Type B pancreatic cell (in vitro differentiated cells): ENCODE measurements around the gene YEATS2. TPM values are rescaled to one million over a fixed set of nuclear protein-coding genes. Genes with fewer than 3 reads are reported as not detected.
A peak's percentile ranks its signal among the peaks of the same experiment; 100 is the strongest.

Experiments used
- DNase-seq: peaks from one replicate; pipeline ENCODE4 v3.0.0; 2021; ENCODE audit warnings: mixed read lengths; ENCODE audit not compliant: unreplicated experiment; ENCODE audit errors: extremely low spot score
- H3K27ac Mint-ChIP-seq: 2 replicates; pipeline ENCODE4 v1.8.0; 2021; ENCODE audit warnings: mild to moderate bottlenecking, mixed read lengths
- H3K27me3 Mint-ChIP-seq: 2 replicates; pipeline ENCODE4 v1.8.0; 2021; ENCODE audit warnings: mixed read lengths
- H3K36me3 Mint-ChIP-seq: 2 replicates; pipeline ENCODE4 v1.8.0; 2021; ENCODE audit warnings: mixed read lengths
- H3K4me1 Mint-ChIP-seq: one replicate; pipeline ENCODE4 v1.8.0; 2021; ENCODE audit warnings: mixed read lengths; ENCODE audit not compliant: unreplicated experiment
- H3K4me3 Mint-ChIP-seq: 2 replicates; pipeline ENCODE4 v1.8.0; 2021; ENCODE audit warnings: mild to moderate bottlenecking, mixed read lengths
- H3K9me3 Mint-ChIP-seq: 2 replicates; pipeline ENCODE4 v1.8.0; 2021; ENCODE audit warnings: mixed read lengths
- CTCF ChIP-seq: fragments of 200-600 bp; sonication (generic); conservative IDR thresholded peaks from 2 replicates; pipeline ENCODE4 v1.5.0; 2021; ENCODE audit warnings: antibody characterized with exemption, mild to moderate bottlenecking
- total RNA-seq: library from RNA; stranded (reverse); gene quantifications from 2 replicates; pipeline ENCODE4 v1.2.1, GENCODE V29; 2021; ENCODE audit warnings: low replicate concordance

The YEATS2 gene
- total RNA-seq, 1 donor from 2014 or later: 52.5 TPM

GRCh38 chr3:183808355-183808754 is 110.8 kb downstream of the YEATS2 start:
- peaks cover 6% of the 10 kb centered on the region for H3K4me1 Mint-ChIP-seq
- DNase-seq: no peak
- H3K4me3 Mint-ChIP-seq: no peak overlapping the region
- no peak overlapping the region for H3K27ac Mint-ChIP-seq
- H3K27me3 Mint-ChIP-seq: no peaks in the 10 kb centered on the region
- H3K9me3 Mint-ChIP-seq: no peaks in the 10 kb centered on the region
- no peak for TF ChIP-seq CTCF
- H3K36me3 Mint-ChIP-seq: peaks cover 45% of the 10 kb centered on the region

GRCh38 chr3:183809270-183809669 is 111.7 kb downstream of the YEATS2 start:
- no peaks in the 10 kb centered on the region for H3K9me3 Mint-ChIP-seq
- no peak overlapping the region for H3K27ac Mint-ChIP-seq
- TF ChIP-seq CTCF: no peak
- DNase-seq: no peak
- H3K36me3 Mint-ChIP-seq: peaks cover 40% of the 10 kb centered on the region
- no peaks in the 10 kb centered on the region for H3K27me3 Mint-ChIP-seq
- H3K4me1 Mint-ChIP-seq: peaks cover 7% of the 10 kb centered on the region
- H3K4me3 Mint-ChIP-seq: no peak overlapping the region

GRCh38 chr3:183810643-183811594 is 113.3 kb downstream of the YEATS2 start:
- Mint-ChIP-seq H3K9me3 (no peaks in the 10 kb centered on the region), H3K36me3 (peaks cover 38% of the 10 kb centered on the region), H3K27me3 (no peaks in the 10 kb centered on the region), H3K4me3 (no peak overlapping the region), H3K4me1 (peaks cover 7% of the 10 kb centered on the region), H3K27ac (peak overlapping the region; percentile 21)
- TF ChIP-seq CTCF: no peak
- DNase-seq: no peak

- H3K4me3 Mint-ChIP-seq: no peak overlapping the region
- TF ChIP-seq CTCF: no peak
- peaks cover 40% of the 10 kb centered on the region for H3K36me3 Mint-ChIP-seq
- no peak overlapping the region for H3K27ac Mint-ChIP-seq
- no peaks in the 10 kb centered on the region for H3K9me3 Mint-ChIP-seq
- H3K4me1 Mint-ChIP-seq: peaks cover 7% of the 10 kb centered on the region
- no peak for DNase-seq
- no peaks in the 10 kb centered on the region for H3K27me3 Mint-ChIP-seq
Observed at GRCh38 chr3:183811638-183812037, 114.0 kb downstream of the YEATS2 start.

- Mint-ChIP-seq H3K9me3 (no peaks in the 10 kb centered on the region), H3K4me1 (peaks cover 7% of the 10 kb centered on the region), H3K27me3 (no peaks in the 10 kb centered on the region), H3K4me3 (no peak overlapping the region), H3K27ac (peak overlapping the region; percentile 72), H3K36me3 (peaks cover 29% of the 10 kb centered on the region)
- no peak for DNase-seq
- no peak for TF ChIP-seq CTCF
Observed at GRCh38 chr3:183812761-183813445, 115.3 kb downstream of the YEATS2 start.
